Activated CD4-positive, alpha-beta T cell treated with anti-CD3 and anti-CD28 coated beads for 36 hours (primary cell): ENCODE data around the gene MGMT. TPM values are rescaled to one million over a fixed set of nuclear protein-coding genes. Genes with fewer than 3 reads are reported as not detected.

Experiments
- ATAC-seq: fragments of 200-7000 bp; cut with Tn5 transposase; one replicate; pipeline ENCODE4 v1.10.0; 2021; ENCODE audit warnings: mild to moderate bottlenecking, moderate library complexity
- CTCF ChIA-PET: fragments of 350-600 bp; sonication (Branson Sonifier 250); formaldehyde crosslinking; loops from one replicate; lab custom pipeline; 2021; ENCODE audit warnings: antibody characterized with exemption; lab: Charles Lee
- POLR2A ChIA-PET: fragments of 350-600 bp; sonication (Branson Sonifier 250); formaldehyde crosslinking; loops from one replicate; lab custom pipeline; 2021; ENCODE audit warnings: antibody characterized with exemption, inconsistent platforms; lab: Charles Lee
- DNase-seq: peaks from one replicate; pipeline ENCODE4 v3.0.0-alpha.2; 2020
- H3K27ac Mint-ChIP-seq: one replicate; pipeline ENCODE4 v1.8.0; 2021; ENCODE audit warnings: mixed read lengths
- H3K27me3 Mint-ChIP-seq: one replicate; pipeline ENCODE4 v1.8.0; 2021; ENCODE audit warnings: mixed read lengths
- H3K36me3 Mint-ChIP-seq: one replicate; pipeline ENCODE4 v1.8.0; 2021; ENCODE audit warnings: low read depth, mixed read lengths
- H3K4me1 Mint-ChIP-seq: one replicate; pipeline ENCODE4 v1.8.0; 2021; ENCODE audit warnings: mixed read lengths
- H3K4me3 Mint-ChIP-seq: one replicate; pipeline ENCODE4 v1.8.0; 2021; ENCODE audit warnings: mild to moderate bottlenecking, moderate library complexity, mixed read lengths
- H3K9me3 Mint-ChIP-seq: one replicate; pipeline ENCODE4 v1.8.0; 2021; ENCODE audit warnings: low read depth, mixed read lengths
- intact Hi-C, 2 experiments: fragments of 100-400 bp; cut with DNase I in 1 of 2; cut with micrococcal nuclease in 1 of 2; formaldehyde crosslinking; loops; one replicate each; pipeline versions ENCODE4 v1.14.2 to v1.15.1; 2022 to 2024; cut with DNase I, micrococcal nuclease
- total RNA-seq, 2 experiments: library from RNA; stranded (reverse); gene quantifications; one replicate each; pipeline ENCODE4 v1.2.3, GENCODE V29; 2021

MGMT gene
- total RNA-seq, 2 experiments from 2014 or later: 18.0 to 22.8 TPM

- intact Hi-C loops: no loop called here
- Mint-ChIP-seq H3K36me3 (peaks cover 27% of the 10 kb centered on the region), H3K4me3 (no peak overlapping the region), H3K27me3 (no peaks in the 10 kb centered on the region), H3K9me3 (peaks cover 3% of the 10 kb centered on the region), H3K4me1 (no peaks in the 10 kb centered on the region), H3K27ac (no peak overlapping the region)
- ChIA-PET CTCF (no interaction called here), POLR2A (no interaction called here)
- ATAC-seq (no peak), DNase-seq (no peak)
These were observed 57.9 kb downstream of the MGMT start for GRCh38 chr10:129524936-129525335.

GRCh38 chr10:129525401-129525801 lies 58.4 kb downstream of the MGMT start:
- POLR2A ChIA-PET: no interaction called here
- no peak for ATAC-seq
- Mint-ChIP-seq H3K36me3 (peaks cover 27% of the 10 kb centered on the region), H3K4me3 (no peak overlapping the region), H3K27ac (no peak overlapping the region), H3K27me3 (no peaks in the 10 kb centered on the region), H3K4me1 (no peaks in the 10 kb centered on the region), H3K9me3 (peaks cover 3% of the 10 kb centered on the region)
- intact Hi-C loops: no loop called here
- DNase-seq: no peak
- CTCF ChIA-PET: no interaction called here

GRCh38 chr10:129526943-129527342 lies 59.9 kb downstream of the MGMT start:
- POLR2A ChIA-PET: no interaction called here

GRCh38 chr10:129528376-129528978 lies 61.4 kb downstream of the MGMT start:
- no peak for DNase-seq
- Mint-ChIP-seq H3K27ac (no peak overlapping the region), H3K4me1 (peaks cover 5% of the 10 kb centered on the region), H3K36me3 (peaks cover 24% of the 10 kb centered on the region), H3K9me3 (peaks cover 4% of the 10 kb centered on the region), H3K4me3 (no peak overlapping the region), H3K27me3 (no peaks in the 10 kb centered on the region)
- intact Hi-C loops: no loop called here
- ChIA-PET POLR2A (no interaction called here), CTCF (no interaction called here)
- ATAC-seq: no peak

More at GRCh38 chr10:129526943-129527342, 59.9 kb downstream of the MGMT start:
- CTCF ChIA-PET: no interaction called here
- H3K36me3 Mint-ChIP-seq: peaks cover 27% of the 10 kb centered on the region
- H3K4me3 Mint-ChIP-seq: no peak overlapping the region
- no peak for DNase-seq
- peaks cover 3% of the 10 kb centered on the region for H3K9me3 Mint-ChIP-seq
- no peaks in the 10 kb centered on the region for H3K27me3 Mint-ChIP-seq
- no peak for ATAC-seq
- intact Hi-C loops: no loop called here
- H3K4me1 Mint-ChIP-seq: no peaks in the 10 kb centered on the region
- no peak overlapping the region for H3K27ac Mint-ChIP-seq

GRCh38 chr10:129530581-129530980 lies 63.5 kb downstream of the MGMT start:
- no peaks in the 10 kb centered on the region for H3K27me3 Mint-ChIP-seq
- DNase-seq (no peak), ATAC-seq (no peak)
- intact Hi-C loops: no loop called here
- peaks cover 36% of the 10 kb centered on the region for H3K36me3 Mint-ChIP-seq
- peaks cover 12% of the 10 kb centered on the region for H3K9me3 Mint-ChIP-seq
- H3K4me3 Mint-ChIP-seq: no peak overlapping the region
- CTCF ChIA-PET: interaction anchor here (0.6 kb wide), 1 partner anchor 1280 kb away, joined by 4 read pairs; no protein-coding TSS in a partner anchor
- POLR2A ChIA-PET: no interaction called here
- H3K27ac Mint-ChIP-seq: no peak overlapping the region
- peaks cover 5% of the 10 kb centered on the region for H3K4me1 Mint-ChIP-seq

GRCh38 chr10:129531195-129531968 lies 64.3 kb downstream of the MGMT start:
- Mint-ChIP-seq H3K4me3 (no peak overlapping the region), H3K36me3 (peaks cover 44% of the 10 kb centered on the region), H3K27ac (no peak overlapping the region), H3K27me3 (no peaks in the 10 kb centered on the region), H3K4me1 (peaks cover 5% of the 10 kb centered on the region), H3K9me3 (peaks cover 12% of the 10 kb centered on the region)
- intact Hi-C loops: no loop called here
- POLR2A ChIA-PET: no interaction called here
- no peak for DNase-seq
- ATAC-seq: no peak
- CTCF ChIA-PET: no interaction called here

- CTCF ChIA-PET: interaction anchor here (0.8 kb wide), 1 partner anchor 100 kb away, joined by 3 read pairs; no protein-coding TSS in a partner anchor
- peaks cover 5% of the 10 kb centered on the region for H3K4me1 Mint-ChIP-seq
These were observed 65.1 kb downstream of the MGMT start for GRCh38 chr10:129531969-129532660.

GRCh38 chr10:129532838-129533237 lies 65.8 kb downstream of the MGMT start:
- H3K27me3 Mint-ChIP-seq: no peaks in the 10 kb centered on the region
- no peak for ATAC-seq
- H3K27ac Mint-ChIP-seq: no peak overlapping the region

More at GRCh38 chr10:129531969-129532660, 65.1 kb downstream of the MGMT start:
- Mint-ChIP-seq H3K27ac (no peak overlapping the region), H3K4me3 (no peak overlapping the region), H3K36me3 (peaks cover 49% of the 10 kb centered on the region), H3K9me3 (peaks cover 13% of the 10 kb centered on the region), H3K27me3 (no peaks in the 10 kb centered on the region)
- ATAC-seq (no peak), DNase-seq (no peak)
- POLR2A ChIA-PET: no interaction called here
- intact Hi-C loops: no loop called here

GRCh38 chr10:129533281-129533680 lies 66.2 kb downstream of the MGMT start:
- CTCF ChIA-PET: interaction anchor here (0.6 kb wide), 1 partner anchor 701 kb away, joined by 3 read pairs; no protein-coding TSS in a partner anchor
- no peak for DNase-seq
- Mint-ChIP-seq H3K4me3 (no peak overlapping the region), H3K36me3 (peaks cover 51% of the 10 kb centered on the region), H3K27ac (no peak overlapping the region), H3K27me3 (no peaks in the 10 kb centered on the region), H3K9me3 (peaks cover 14% of the 10 kb centered on the region), H3K4me1 (peaks cover 5% of the 10 kb centered on the region)
- no peak for ATAC-seq
- POLR2A ChIA-PET: no interaction called here
- intact Hi-C loops: no loop called here

More at GRCh38 chr10:129532838-129533237, 65.8 kb downstream of the MGMT start:
- Mint-ChIP-seq H3K36me3 (peaks cover 52% of the 10 kb centered on the region), H3K4me1 (peaks cover 5% of the 10 kb centered on the region), H3K4me3 (no peak overlapping the region), H3K9me3 (peaks cover 14% of the 10 kb centered on the region)
- intact Hi-C loops: no loop called here
- DNase-seq: no peak
- ChIA-PET CTCF (interaction anchor here (0.8 kb wide), 1 partner anchor 100 kb away, joined by 3 read pairs; no protein-coding TSS in a partner anchor), POLR2A (no interaction called here)

GRCh38 chr10:129534826-129535225 lies 67.8 kb downstream of the MGMT start:
- ChIA-PET CTCF (no interaction called here), POLR2A (no interaction called here)
- H3K36me3 Mint-ChIP-seq: peaks cover 50% of the 10 kb centered on the region
- peaks cover 14% of the 10 kb centered on the region for H3K9me3 Mint-ChIP-seq
- no peak for ATAC-seq
- no peak for DNase-seq
- H3K4me1 Mint-ChIP-seq: peaks cover 5% of the 10 kb centered on the region
- H3K27me3 Mint-ChIP-seq: no peaks in the 10 kb centered on the region
- no peak overlapping the region for H3K27ac Mint-ChIP-seq
- intact Hi-C loops: no loop called here
- H3K4me3 Mint-ChIP-seq: no peak overlapping the region

- CTCF ChIA-PET: no interaction called here
- Mint-ChIP-seq H3K27ac (no peak overlapping the region), H3K4me3 (no peak overlapping the region), H3K4me1 (peaks cover 5% of the 10 kb centered on the region), H3K36me3 (peaks cover 64% of the 10 kb centered on the region), H3K27me3 (no peaks in the 10 kb centered on the region), H3K9me3 (peaks cover 14% of the 10 kb centered on the region)
- intact Hi-C loops: no loop called here
- POLR2A ChIA-PET: no interaction called here
- DNase-seq: no peak
- ATAC-seq: no peak
These were observed 69.3 kb downstream of the MGMT start for GRCh38 chr10:129536336-129536735.
